Measurements from ENCODE around the gene MFSD11.
A peak's percentile ranks its signal among the peaks of the same experiment; 100 is the strongest.
"Not testable (repeated sequence)": the region's sequence is repeated elsewhere in the genome, so short reads cannot be mapped to it uniquely, and the experiment has no call there.

MFSD11 gene

GRCh38 chr17:76726231-76726775 lies 11.6 kb upstream of the MFSD11 start, which contains the start of gene JMJD6:
TSS of gene JMJD6 (minus strand) at chr17:76726606. CDS start at chr17:76726475, 131 bp downstream.
- peak; percentile 77 to 98 (median 95) for DNase-seq

GRCh38 chr17:76726776-76727718 lies 10.9 kb upstream of the MFSD11 start, which contains the start of gene METTL23:
TSS of gene METTL23 (plus strand) at chr17:76726839. CDS start at chr17:76729711, 2,872 bp downstream.
- peak in 35 of 56 donors; percentile 50 to 87 (median 74) for DNase-seq

GRCh38 chr17:76727745-76728456 lies 10.0 kb upstream of the MFSD11 start:
- DNase-seq = no peak

GRCh38 chr17:76731800-76732733 lies 5.9 kb upstream of the MFSD11 start:
- DNase-seq = not testable (repeated sequence)

GRCh38 chr17:76732734-76733617 lies 4.9 kb upstream of the MFSD11 start:
- no peak for DNase-seq

- no peak for DNase-seq
Observed at GRCh38 chr17:76733618-76733957, 4.3 kb upstream of the MFSD11 start.

GRCh38 chr17:76734080-76734840 lies 3.7 kb upstream of the MFSD11 start:
- no peak for DNase-seq

GRCh38 chr17:76735006-76735405 lies 2.9 kb upstream of the MFSD11 start:
- no peak for DNase-seq

- DNase-seq = no peak
Observed at GRCh38 chr17:76735586-76736348, 2.2 kb upstream of the MFSD11 start.

- peak in 53 of 56 donors; percentile 17 to 81 (median 63) for DNase-seq
Observed at GRCh38 chr17:76736349-76737081, 1.4 kb upstream of the MFSD11 start.

GRCh38 chr17:76737082-76737675 lies 740 bp upstream of the MFSD11 start, which contains the start of gene SRSF2:
TSS of gene SRSF2 (minus strand) at chr17:76737331. CDS start at chr17:76737160, 171 bp downstream.
- DNase-seq = peak; percentile 62 to 99 (median 97)

GRCh38 chr17:76738468-76738850 lies 540 bp downstream of the MFSD11 start:
- no peak for DNase-seq

- DNase-seq = not testable (repeated sequence)
Observed at GRCh38 chr17:76739568-76740115, 1.7 kb downstream of the MFSD11 start.

GRCh38 chr17:76740329-76741118 lies 2.6 kb downstream of the MFSD11 start:
- no peak for DNase-seq

- DNase-seq = no peak
Observed at GRCh38 chr17:76742958-76743357, 5.0 kb downstream of the MFSD11 start.

GRCh38 chr17:76744747-76745146 lies 6.8 kb downstream of the MFSD11 start:
- DNase-seq = no peak

All from nucleus accumbens (tissue), 56 donors.